ENCODE measurements around the gene IQCH.

DNA sequence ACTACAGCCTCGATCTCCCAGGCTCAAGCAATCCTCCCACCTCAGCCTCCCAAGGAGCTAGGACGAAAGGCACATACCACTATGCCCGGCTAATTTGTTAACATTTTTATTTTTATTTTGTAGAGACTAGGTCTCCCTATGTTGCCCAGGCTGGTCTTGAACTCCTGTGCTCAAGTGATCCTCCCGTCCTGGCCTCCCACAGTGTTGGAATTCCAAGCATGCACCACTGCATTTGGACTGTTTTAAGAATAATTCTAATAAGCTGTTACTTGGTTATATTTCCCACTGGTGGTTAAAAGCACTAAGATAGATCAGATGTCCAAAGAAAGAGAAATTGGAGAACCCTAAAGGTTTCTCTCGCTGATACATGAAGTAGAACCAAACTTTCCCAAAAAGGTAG, 3.3 kb upstream of the IQCH start:
- TF ChIP-seq, protein P1, sequence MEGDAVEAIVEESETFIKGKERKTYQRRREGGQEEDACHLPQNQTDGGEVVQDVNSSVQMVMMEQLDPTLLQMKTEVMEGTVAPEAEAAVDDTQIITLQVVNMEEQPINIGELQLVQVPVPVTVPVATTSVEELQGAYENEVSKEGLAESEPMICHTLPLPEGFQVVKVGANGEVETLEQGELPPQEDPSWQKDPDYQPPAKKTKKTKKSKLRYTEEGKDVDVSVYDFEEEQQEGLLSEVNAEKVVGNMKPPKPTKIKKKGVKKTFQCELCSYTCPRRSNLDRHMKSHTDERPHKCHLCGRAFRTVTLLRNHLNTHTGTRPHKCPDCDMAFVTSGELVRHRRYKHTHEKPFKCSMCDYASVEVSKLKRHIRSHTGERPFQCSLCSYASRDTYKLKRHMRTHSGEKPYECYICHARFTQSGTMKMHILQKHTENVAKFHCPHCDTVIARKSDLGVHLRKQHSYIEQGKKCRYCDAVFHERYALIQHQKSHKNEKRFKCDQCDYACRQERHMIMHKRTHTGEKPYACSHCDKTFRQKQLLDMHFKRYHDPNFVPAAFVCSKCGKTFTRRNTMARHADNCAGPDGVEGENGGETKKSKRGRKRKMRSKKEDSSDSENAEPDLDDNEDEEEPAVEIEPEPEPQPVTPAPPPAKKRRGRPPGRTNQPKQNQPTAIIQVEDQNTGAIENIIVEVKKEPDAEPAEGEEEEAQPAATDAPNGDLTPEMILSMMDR (IDR thresholded peaks at IDR 0.05): no peak
- TF ChIP-seq POLR2A (IDR thresholded peaks at IDR 0.05): no peak

Measured in transverse colon (tissue), 3 donors.